IMR-90 (cell line): Measurements from ENCODE around the gene CCL27. TPM values are rescaled to one million over a fixed set of nuclear protein-coding genes. Genes with fewer than 3 reads are reported as not detected.

Source experiments
- ATAC-seq: fragments of 200-7000 bp; cut with Tn5 transposase; 2 replicates; pipeline ENCODE4 v1.9.1; 2020; ENCODE audit warnings: low read depth, mild to moderate bottlenecking, moderate library complexity
- BruUV-seq: library from RNA; stranded (reverse); fragments of 400-500 nt; replicated peaks from 2 replicates; lab custom pipeline; 2021; lab: Mats Ljungman, UMichigan
- CTCF ChIA-PET: fragments of 300-600 bp; formaldehyde crosslinking; extraction: SDS; loops from one replicate; lab custom pipeline; 2021; ENCODE audit warnings: antibody characterized with exemption; lab: Yijun Ruan, JAX
- POLR2A ChIA-PET: fragments of 300-600 bp; sonication (Branson Sonifier 250); formaldehyde crosslinking; loops from one replicate; lab custom pipeline; 2022; ENCODE audit warnings: antibody characterized with exemption; ENCODE audit not compliant: unreplicated experiment; lab: Charles Lee
- DNase-seq: peaks from one replicate; pipeline ENCODE4 v3.0.0; 2013
- H2AFZ ChIP-seq: replicated peaks from 2 replicates; pipeline ENCODE3; 2013; ENCODE audit warnings: low read length, mild to moderate bottlenecking; ENCODE audit not compliant: poor library complexity
- H2AK5ac ChIP-seq: 2 replicates; pipeline ENCODE4 v1.6.1; 2013; ENCODE audit warnings: low read depth, low read length, inconsistent platforms
- H2AK9ac ChIP-seq: replicated peaks from 2 replicates; pipeline ENCODE3; 2013; ENCODE audit warnings: mild to moderate bottlenecking, low read depth, low read length, moderate library complexity; ENCODE audit not compliant: poor library complexity
- H2BK120ac ChIP-seq: 2 replicates; pipeline ENCODE4 v1.6.1; 2013; ENCODE audit warnings: low read depth, low read length, inconsistent platforms
- H2BK15ac ChIP-seq: 3 replicates; pipeline ENCODE4 v1.6.1; 2013; ENCODE audit warnings: low read depth, low read length, inconsistent platforms
- H2BK20ac ChIP-seq: 2 replicates; pipeline ENCODE4 v1.6.1; 2013; ENCODE audit warnings: low read depth, mild to moderate bottlenecking, inconsistent platforms, low read length, moderate library complexity
- H2BK5ac ChIP-seq: 2 replicates; pipeline ENCODE4 v1.6.1; 2013; ENCODE audit warnings: mild to moderate bottlenecking, low read depth, low read length, inconsistent platforms; ENCODE audit not compliant: poor library complexity, severe bottlenecking
- H3K14ac ChIP-seq: replicated peaks from 2 replicates; pipeline ENCODE4 v1.6.1; 2013; ENCODE audit warnings: low read depth, low read length, inconsistent platforms
- H3K18ac ChIP-seq: 2 replicates; pipeline ENCODE4 v1.6.1; 2013; ENCODE audit warnings: low read depth, low read length, control low read depth
- H3K23ac ChIP-seq: 2 replicates; pipeline ENCODE4 v1.6.1; 2013; ENCODE audit warnings: low read depth, low read length, inconsistent platforms
- H3K27ac ChIP-seq: 2 replicates; pipeline ENCODE4 v1.5.1; 2013; ENCODE audit warnings: mild to moderate bottlenecking, control low read depth, low read length; ENCODE audit not compliant: insufficient read depth
- H3K27me3 ChIP-seq: 2 replicates; pipeline ENCODE4 v1.6.1; 2013; ENCODE audit warnings: low read length; ENCODE audit not compliant: control insufficient read depth, insufficient read depth
- H3K36me3 ChIP-seq: 2 replicates; pipeline ENCODE4 v1.6.1; 2013; ENCODE audit warnings: low read length, mixed read lengths; ENCODE audit not compliant: control insufficient read depth, insufficient read depth
- H3K4ac ChIP-seq: 2 replicates; pipeline ENCODE4 v1.6.1; 2013; ENCODE audit warnings: low read depth, low read length, inconsistent platforms
- H3K4me1 ChIP-seq: 2 replicates; pipeline ENCODE4 v1.6.1; 2013; ENCODE audit warnings: low read length, mixed read lengths; ENCODE audit not compliant: control insufficient read depth, insufficient read depth
- H3K4me2 ChIP-seq: 2 replicates; pipeline ENCODE4 v1.6.1; 2013; ENCODE audit warnings: low read depth, mild to moderate bottlenecking, control low read depth, low read length, moderate library complexity
- H3K4me3 ChIP-seq: 2 replicates; pipeline ENCODE4 v1.5.1; 2013; ENCODE audit warnings: low read depth, mild to moderate bottlenecking, control low read depth, low read length, moderate library complexity; ENCODE audit not compliant: insufficient read depth
- H3K56ac ChIP-seq: 2 replicates; pipeline ENCODE4 v1.6.1; 2013; ENCODE audit warnings: low read length, inconsistent platforms; ENCODE audit not compliant: insufficient read depth; ENCODE audit errors: extremely low read depth
- H3K79me1 ChIP-seq, 2 experiments: 2 replicates each; pipeline ENCODE4 v1.6.1; 2013; ENCODE audit warnings: low read length in 2 of 2, inconsistent platforms in 1 of 2, low read depth in 1 of 2
- H3K9ac ChIP-seq: 2 replicates; pipeline ENCODE4 v1.6.1; 2013; ENCODE audit warnings: low read depth, low read length, control low read depth
- H3K9me1 ChIP-seq: 2 replicates; pipeline ENCODE4 v1.6.1; 2013; ENCODE audit warnings: low read length, inconsistent platforms; ENCODE audit not compliant: insufficient read depth
- H3K9me3 ChIP-seq: 2 replicates; pipeline ENCODE4 v1.6.1; 2013; ENCODE audit warnings: low read length; ENCODE audit not compliant: control insufficient read depth, insufficient read depth
- H4K20me1 ChIP-seq: 2 replicates; pipeline ENCODE4 v1.6.1; 2013; ENCODE audit warnings: low read length, inconsistent platforms; ENCODE audit not compliant: insufficient read depth
- H4K5ac ChIP-seq: 2 replicates; pipeline ENCODE4 v1.6.1; 2013; ENCODE audit warnings: mild to moderate bottlenecking, low read depth, low read length, control low read depth
- H4K8ac ChIP-seq, 2 experiments: 2 replicates each; pipeline ENCODE4 v1.6.1; 2013; ENCODE audit warnings: low read depth in 2 of 2, low read length in 2 of 2, control low read depth in 1 of 2, inconsistent platforms in 1 of 2
- H4K91ac ChIP-seq: 2 replicates; pipeline ENCODE4 v1.6.1; 2013; ENCODE audit warnings: low read depth, low read length, inconsistent platforms; ENCODE audit not compliant: insufficient read depth
- MXI1 ChIP-seq: IDR thresholded peaks from 2 replicates; pipeline ENCODE4 v1.6.1; 2012; ENCODE audit warnings: low read depth, mild to moderate bottlenecking, low read length, moderate library complexity, borderline replicate concordance
- SMC3 ChIP-seq: fragments of 150-350 bp; IDR thresholded peaks from 2 replicates; pipeline ENCODE4 v1.6.1; 2016; ENCODE audit warnings: low read depth, mild to moderate bottlenecking, antibody characterized with exemption, low read length, moderate library complexity
- WGBS, 2 experiments: methylation state at CpG; one replicate each; pipeline versions ENCODE4 v1.1.5 to v1.1.7; 2013; ENCODE audit warnings: missing lambda C conversion rate in 2 of 2; ENCODE audit not compliant: insufficient read length in 1 of 2; ENCODE audit errors: extremely low coverage in 2 of 2; 5-methylcytosine and 5-hydroxymethylcytosine counted together
- dilution Hi-C: fragments of 300-500 bp; cut with HindIII; formaldehyde crosslinking; loops from one replicate; pipeline ENCODE4 v1.14.3; 2018; ENCODE audit warnings: low sequenced_read_pairs; ENCODE audit not compliant: unreplicated experiment
- in situ Hi-C: fragments of 300-500 bp; cut with MboI; formaldehyde crosslinking; loops from 3 replicates; pipeline ENCODE4 v1.14.3; 2019; ENCODE audit warnings: low sequenced_read_pairs, inconsistent platforms, mixed read lengths
- intact Hi-C: fragments of 100-400 bp; cut with micrococcal nuclease; formaldehyde crosslinking; loops from 2 replicates; pipeline ENCODE4 v1.10.0; 2022
- polyA plus RNA-seq, 3 experiments: library from polyadenylated mRNA; depleted of rRNA; stranded (reverse); fragments of >200 nt; gene quantifications; 2 replicates each; pipeline ENCODE4 v1.2.3, GENCODE V29; 2012; ENCODE audit warnings: low replicate concordance in 1 of 3
- total RNA-seq: library from RNA; depleted of rRNA; stranded (reverse); fragments of >200 nt; gene quantifications from 2 replicates; pipeline ENCODE4 v1.2.3, GENCODE V29; 2012

The CCL27 gene
- total and polyA plus RNA-seq, 2 of the 4 experiments (the other 2 are of a cell fraction), result 0.18 to 0.26 TPM

GRCh38 chr9:34652602-34653000 is 9.9 kb downstream of the CCL27 start:
- H4K5ac ChIP-seq, result peak overlapping the region; percentile 90; the same call in 1 of the 2 replicates
- H2AK9ac ChIP-seq, result peak overlapping the region; percentile 56
- peak overlapping the region; percentile 75 for H3K4me3 ChIP-seq
- H4K20me1 ChIP-seq, result no peaks in the 10 kb centered on the region
- no peaks in the 10 kb centered on the region for H3K27me3 ChIP-seq
- intact Hi-C loops, result no loop called here
- POLR2A ChIA-PET, result no interaction called here
- H3K9ac ChIP-seq, result peak overlapping the region; percentile 71
- peaks cover 30% of the 10 kb centered on the region for H3K9me1 ChIP-seq
- H3K36me3 ChIP-seq, result peaks cover 16% of the 10 kb centered on the region
- peak overlapping the region; percentile 87 for H3K14ac ChIP-seq
- no peak overlapping the region; the same call in 1 of the 2 replicates for H3K27ac ChIP-seq
- BruUV-seq, result no TSS peak
- no peak overlapping the region; the same call in 1 of the 2 replicates for H2BK20ac ChIP-seq
- H3K4ac ChIP-seq, result peak overlapping the region; percentile 79
- H3K4me2 ChIP-seq, result peak overlapping the region; percentile 96
- in situ Hi-C loops, result no loop called here
- 38% methylated on average over 2 of the region's 5 CpGs; no CpG with 5 or more reads in 1 of the 2 experiments for WGBS, 2 experiments
- DNase-seq (no peak), ATAC-seq (peak; percentile 3)
- peak overlapping the region; percentile 97 for H2AK5ac ChIP-seq
- peak overlapping the region; percentile 89 for H3K23ac ChIP-seq
- no peaks in the 10 kb centered on the region for H3K9me3 ChIP-seq
- no peak overlapping the region for H2BK5ac ChIP-seq
- CTCF ChIA-PET, result interaction anchor here (1.0 to 1.9 kb wide), 2 partner anchors 12 to 50 kb away, joined by 3 to 6 read pairs; no protein-coding TSS in a partner anchor
- H4K8ac ChIP-seq, result peak overlapping the region; percentile 6 to 77
- peak overlapping the region; percentile 12; the same call in 1 of the 3 replicates for H2BK15ac ChIP-seq
- peaks cover 38% of the 10 kb centered on the region for H3K4me1 ChIP-seq
- H2AFZ ChIP-seq, result peak overlapping the region; percentile 88
- no peak overlapping the region for H3K18ac ChIP-seq
- peak overlapping the region; percentile 2; the same call in 1 of the 2 replicates for H3K56ac ChIP-seq
- H2BK120ac ChIP-seq, result peak overlapping the region; percentile 73; the same call in 1 of the 2 replicates
- peaks cover 11 to 42% of the 10 kb centered on the region in 2 experiments for H3K79me1 ChIP-seq
- TF ChIP-seq SMC3 (no peak), MXI1 (peak; percentile 86)
- H4K91ac ChIP-seq, result peak overlapping the region; percentile 53; the same call in 1 of the 2 replicates
- dilution Hi-C loops, result no loop called here
